ENCODE data around the gene GRIK5. TPM values are rescaled to one million over a fixed set of nuclear protein-coding genes. Genes with fewer than 3 reads are reported as not detected.
A peak's percentile ranks its signal among the peaks of the same experiment; 100 is the strongest.

Gene GRIK5
- total RNA-seq, 2 donors from 2014 or later = 22.3 to 24.8 TPM

DNA sequence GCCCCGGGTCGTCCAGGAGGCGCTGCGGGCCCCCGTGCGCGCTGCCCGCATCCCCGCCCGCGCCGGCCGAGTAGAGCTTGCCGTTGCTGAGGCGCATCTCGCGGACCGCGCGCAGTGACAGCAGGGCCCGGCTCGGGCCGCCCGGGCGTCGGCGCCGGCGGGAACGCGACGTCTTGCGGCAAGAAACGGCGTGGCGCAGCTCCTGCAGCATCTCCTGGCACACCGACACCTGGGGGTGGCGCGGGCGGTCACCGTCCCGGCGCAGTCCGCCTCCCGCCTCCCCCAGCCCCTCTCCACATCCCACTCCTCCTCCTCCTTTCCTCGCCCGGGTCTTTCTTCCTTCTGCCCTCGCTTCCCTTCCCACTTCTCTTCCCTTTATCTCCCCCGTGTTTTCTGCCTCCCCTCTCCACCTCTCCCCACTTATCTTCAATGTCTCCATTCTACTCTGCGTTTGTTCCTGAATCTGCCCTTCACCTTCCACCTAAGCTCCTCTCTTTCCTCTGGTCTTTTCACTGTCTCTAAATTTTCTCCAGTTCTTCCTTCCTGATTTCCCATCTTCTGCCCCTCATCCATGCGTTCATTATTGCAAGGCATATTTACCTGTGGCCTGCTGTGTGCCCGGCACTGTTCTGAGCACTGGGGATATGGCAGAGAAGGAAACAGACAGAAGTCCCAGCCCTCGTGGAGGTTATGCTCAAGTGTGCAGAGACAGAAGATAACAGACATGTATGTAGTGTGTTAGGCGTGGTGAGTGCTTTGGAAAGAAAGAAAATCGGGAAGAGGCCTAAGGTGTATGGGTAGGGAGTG is 70.7 kb downstream of the GRIK5 start:
- DNase-seq (ENCODE audit: low spot score) = no peak
- H3K27me3 ChIP-seq (replicated peaks; ENCODE audit: insufficient read depth) = peaks cover 6% of the 10 kb centered on the region
- no peak overlapping the region for H3K27ac ChIP-seq
- H3K36me3 ChIP-seq = no peaks in the 10 kb centered on the region
- H3K4me3 ChIP-seq = no peak overlapping the region
- H3K9me3 ChIP-seq = no peaks in the 10 kb centered on the region
- TF ChIP-seq, protein P1, sequence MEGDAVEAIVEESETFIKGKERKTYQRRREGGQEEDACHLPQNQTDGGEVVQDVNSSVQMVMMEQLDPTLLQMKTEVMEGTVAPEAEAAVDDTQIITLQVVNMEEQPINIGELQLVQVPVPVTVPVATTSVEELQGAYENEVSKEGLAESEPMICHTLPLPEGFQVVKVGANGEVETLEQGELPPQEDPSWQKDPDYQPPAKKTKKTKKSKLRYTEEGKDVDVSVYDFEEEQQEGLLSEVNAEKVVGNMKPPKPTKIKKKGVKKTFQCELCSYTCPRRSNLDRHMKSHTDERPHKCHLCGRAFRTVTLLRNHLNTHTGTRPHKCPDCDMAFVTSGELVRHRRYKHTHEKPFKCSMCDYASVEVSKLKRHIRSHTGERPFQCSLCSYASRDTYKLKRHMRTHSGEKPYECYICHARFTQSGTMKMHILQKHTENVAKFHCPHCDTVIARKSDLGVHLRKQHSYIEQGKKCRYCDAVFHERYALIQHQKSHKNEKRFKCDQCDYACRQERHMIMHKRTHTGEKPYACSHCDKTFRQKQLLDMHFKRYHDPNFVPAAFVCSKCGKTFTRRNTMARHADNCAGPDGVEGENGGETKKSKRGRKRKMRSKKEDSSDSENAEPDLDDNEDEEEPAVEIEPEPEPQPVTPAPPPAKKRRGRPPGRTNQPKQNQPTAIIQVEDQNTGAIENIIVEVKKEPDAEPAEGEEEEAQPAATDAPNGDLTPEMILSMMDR (IDR thresholded peaks at IDR 0.05) = no peak
- no peak for ATAC-seq (ENCODE audit: insufficient number of reproducible peaks, low FRiP score, low read depth)
- peaks cover 0 to 8% of the 10 kb centered on the region in 2 donors for H3K4me1 ChIP-seq (ENCODE audit: control insufficient read depth in 1 of 2, low read depth in 2 of 2)

DNA sequence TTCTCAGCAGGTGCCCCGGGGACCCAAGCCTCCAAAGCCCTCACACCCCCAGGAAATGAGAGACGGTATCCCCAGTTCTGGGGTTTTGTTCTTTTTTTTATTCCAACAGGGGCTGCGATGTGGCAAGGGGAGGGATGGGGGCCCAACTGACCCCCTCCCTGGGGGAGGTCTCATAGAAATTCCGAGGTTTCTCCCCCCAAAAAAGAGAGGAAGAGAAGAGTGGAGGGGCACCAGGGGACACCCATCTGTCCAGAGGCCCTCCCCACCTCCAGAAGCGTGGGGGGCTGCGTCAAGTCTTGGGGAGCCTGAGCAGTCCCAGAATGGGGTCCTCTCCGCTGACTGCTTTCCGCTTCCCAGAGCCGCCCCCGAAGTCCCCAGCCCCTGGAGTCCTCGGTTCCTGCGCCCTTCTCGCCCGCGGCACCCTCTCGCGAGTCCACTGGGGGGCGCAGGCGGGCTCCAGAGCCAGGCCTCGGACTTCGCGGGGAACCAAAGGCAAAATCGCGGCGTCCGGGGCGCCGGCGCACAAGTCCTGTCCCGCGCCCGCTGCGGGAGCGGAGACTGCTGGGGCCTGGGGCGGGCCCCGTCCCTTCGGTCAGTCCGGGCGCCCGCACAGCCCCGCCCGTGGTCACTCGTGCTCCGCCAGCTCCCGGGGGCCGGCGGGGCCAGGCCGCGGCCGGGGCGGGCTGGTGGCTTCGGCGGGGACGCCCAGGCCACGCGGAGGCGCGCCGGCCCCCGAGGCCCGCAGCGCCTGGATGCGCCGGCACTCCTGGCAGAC is 71.6 kb downstream of the GRIK5 start:
- peaks cover 5 to 17% of the 10 kb centered on the region in 2 donors for H3K4me1 ChIP-seq (ENCODE audit: control insufficient read depth in 1 of 2, low read depth in 2 of 2)
- no peak for DNase-seq (ENCODE audit: low spot score)
- H3K4me3 ChIP-seq = no peak overlapping the region
- no peak for ATAC-seq (ENCODE audit: insufficient number of reproducible peaks, low FRiP score, low read depth)
- TF ChIP-seq, protein P1 (IDR thresholded peaks at IDR 0.05) = peak; percentile 40
- no peaks in the 10 kb centered on the region for H3K36me3 ChIP-seq
- H3K9me3 ChIP-seq = no peaks in the 10 kb centered on the region
- H3K27me3 ChIP-seq (replicated peaks; ENCODE audit: insufficient read depth) = peaks cover 6% of the 10 kb centered on the region
- no peak overlapping the region for H3K27ac ChIP-seq

DNA sequence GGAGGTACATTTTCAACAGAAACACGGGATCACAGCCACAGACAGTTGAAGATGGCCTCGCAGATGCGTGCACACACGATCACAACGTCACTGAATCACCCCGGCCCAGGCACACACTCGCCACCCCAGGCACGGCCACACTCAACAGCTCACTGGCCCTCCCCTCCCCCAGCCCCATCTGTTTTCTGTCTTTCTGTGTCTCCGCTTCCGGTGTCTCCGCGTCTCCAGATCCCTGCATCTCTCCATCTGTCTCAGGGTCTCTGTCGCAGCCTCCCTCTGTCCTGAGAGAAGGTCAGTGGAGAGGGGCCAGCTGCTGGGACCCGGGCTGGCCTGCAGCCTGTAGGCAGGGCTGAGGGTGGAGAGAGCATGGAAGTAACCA is 72.2 kb downstream of the GRIK5 start:
- DNase-seq (ENCODE audit: low spot score) (no peak), ATAC-seq (ENCODE audit: insufficient number of reproducible peaks, low FRiP score, low read depth) (no peak)
- H3K27ac ChIP-seq = no peak overlapping the region
- no peaks in the 10 kb centered on the region for H3K9me3 ChIP-seq
- H3K4me1 ChIP-seq (ENCODE audit: control insufficient read depth in 1 of 2, low read depth in 2 of 2) = peaks cover 5 to 19% of the 10 kb centered on the region in 2 donors
- H3K27me3 ChIP-seq (replicated peaks; ENCODE audit: insufficient read depth) = peaks cover 6% of the 10 kb centered on the region
- H3K4me3 ChIP-seq = no peak overlapping the region
- TF ChIP-seq, protein P1 (IDR thresholded peaks at IDR 0.05) = no peak
- H3K36me3 ChIP-seq = no peaks in the 10 kb centered on the region

DNA sequence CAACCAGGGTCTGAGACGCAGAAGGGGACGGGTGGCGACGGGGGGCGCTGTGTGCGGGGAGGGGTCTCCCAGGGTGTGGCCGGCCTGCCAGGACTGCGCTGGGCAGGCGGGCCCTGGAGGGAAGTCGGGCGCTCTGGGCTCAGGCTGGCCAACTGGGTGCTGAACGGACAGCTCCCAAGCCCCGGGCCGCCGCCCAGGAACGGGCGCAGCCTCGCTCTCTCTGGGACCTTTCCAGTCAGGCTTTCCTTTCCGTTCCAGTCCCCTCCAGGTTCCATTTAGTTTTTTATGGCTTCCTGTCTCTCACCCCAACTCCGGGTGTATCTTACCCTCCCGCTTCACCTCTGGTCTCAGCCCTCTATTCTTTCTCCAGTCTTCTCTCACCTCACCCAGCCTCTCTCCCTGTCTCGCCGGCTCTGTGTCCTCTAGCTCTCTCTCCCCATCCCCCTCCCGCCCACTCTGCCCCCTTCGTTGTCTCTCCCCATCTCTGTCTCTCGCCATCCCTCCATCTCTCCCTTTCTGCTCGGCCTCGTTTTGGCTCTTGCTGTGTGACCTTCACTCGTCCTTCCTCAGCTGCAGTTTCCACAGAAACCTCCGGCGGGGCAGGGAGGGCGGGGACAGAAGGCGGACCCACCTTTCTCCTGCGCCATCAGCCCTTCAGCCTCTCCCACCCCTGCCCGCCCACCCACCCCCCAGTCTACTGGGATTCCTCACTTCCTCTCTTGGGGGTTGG is 72.7 kb downstream of the GRIK5 start:
- Histone ChIP-seq H3K4me3 (no peak overlapping the region), H3K27ac (no peak overlapping the region), H3K4me1 (ENCODE audit: control insufficient read depth in 1 of 2, low read depth in 2 of 2) (peaks cover 5 to 19% of the 10 kb centered on the region in 2 donors), H3K27me3 (replicated peaks; ENCODE audit: insufficient read depth) (peaks cover 6% of the 10 kb centered on the region), H3K36me3 (no peaks in the 10 kb centered on the region), H3K9me3 (no peaks in the 10 kb centered on the region)
- ATAC-seq (ENCODE audit: insufficient number of reproducible peaks, low FRiP score, low read depth) (no peak), DNase-seq (ENCODE audit: low spot score) (no peak)
- TF ChIP-seq, protein P1 (IDR thresholded peaks at IDR 0.05) = no peak
